OCI-LY7 (cell line): ENCODE data around the gene ITGB2.

Experiments
- CTCF ChIP-seq: fragments of 200-600 bp; sonication (generic); conservative IDR thresholded peaks from 2 replicates; pipeline ENCODE4 v1.5.1; 2014; ENCODE audit warnings: mild to moderate bottlenecking, antibody characterized with exemption, low read length, moderate library complexity, mixed read lengths
- EZH2phosphoT487 ChIP-seq: fragments of 200-600 bp; sonication (generic); IDR thresholded peaks from 2 replicates; pipeline ENCODE4 v1.6.1; 2018; ENCODE audit warnings: low read depth, borderline replicate concordance, mild to moderate bottlenecking, mixed run types, antibody characterized with exemption, low read length, moderate library complexity, mixed read lengths

- TF ChIP-seq CTCF (no peak), EZH2phosphoT487 (no peak)
Measured at GRCh38 chr21:44943686-44944550, 23.2 kb upstream of the ITGB2 start.
